SK-MEL-5 (cell line): Measurements from ENCODE around the gene PHF20. TPM values are rescaled to one million over a fixed set of nuclear protein-coding genes. Genes with fewer than 3 reads are reported as not detected.
"Not testable (repeated sequence)": the region's sequence is repeated elsewhere in the genome, so short reads cannot be mapped to it uniquely, and the experiment has no call there.

Experiments
- DNase-seq: peaks from one replicate; pipeline ENCODE4 v3.0.0-alpha.2; 2016; ENCODE audit warnings: low read depth, low spot score
- in situ Hi-C: cut with HindIII; loops from 2 replicates; pipeline ENCODE4 v1.10.0; 2016; ENCODE audit warnings: low sequenced_read_pairs, high pct_unique_total_duplicates, low pct_unique_long_range_greater_than_20kb
- total RNA-seq: library from RNA; depleted of rRNA; stranded (reverse); fragments of >200 nt; shearing (Covaris generic); gene quantifications from 2 replicates; pipeline ENCODE4 v1.2.3, GENCODE V29; 2014

PHF20 gene
- total RNA-seq, 1 experiment from 2014 or later = 44.4 TPM

DNA sequence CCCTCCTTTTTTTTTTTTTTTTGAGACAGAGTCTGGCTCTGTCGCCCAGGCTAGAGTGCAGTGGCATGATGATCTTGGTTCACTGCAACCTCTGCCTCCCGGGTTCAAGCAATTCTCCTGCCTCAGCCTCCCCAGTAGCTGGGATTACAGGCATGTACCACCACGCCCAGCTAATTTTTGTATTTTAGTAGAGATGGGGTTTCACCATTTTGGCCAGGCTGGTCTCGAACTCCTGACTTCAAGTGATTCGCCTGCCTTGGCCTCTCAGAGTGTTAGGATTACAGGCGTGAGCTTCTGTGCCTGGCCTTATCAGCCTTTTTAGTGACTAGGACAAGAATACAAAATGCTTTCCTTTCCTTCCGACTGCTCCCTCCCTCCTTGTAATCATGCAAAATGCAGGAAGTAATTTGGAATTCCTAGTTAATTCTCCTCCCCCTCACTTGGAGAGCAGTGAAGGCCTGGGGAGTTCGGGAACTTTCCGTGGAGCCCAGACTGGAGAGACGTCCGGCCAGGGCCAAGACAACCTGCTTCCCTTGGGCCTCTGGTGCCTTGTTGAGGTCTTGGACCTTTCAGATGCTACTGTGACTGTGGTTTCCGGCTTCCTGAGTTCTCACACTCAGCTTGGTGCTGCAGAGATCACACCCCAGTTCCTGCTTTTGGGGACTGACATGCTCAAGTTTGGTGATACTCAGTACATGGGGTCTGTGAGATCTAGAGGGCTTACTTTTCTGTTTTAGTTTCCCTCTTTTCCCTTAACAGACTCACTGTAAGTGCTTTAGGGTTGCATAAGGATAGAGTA, 3.9 kb upstream of the PHF20 start:
- no peak for DNase-seq
- in situ Hi-C loops = no loop called here

DNA sequence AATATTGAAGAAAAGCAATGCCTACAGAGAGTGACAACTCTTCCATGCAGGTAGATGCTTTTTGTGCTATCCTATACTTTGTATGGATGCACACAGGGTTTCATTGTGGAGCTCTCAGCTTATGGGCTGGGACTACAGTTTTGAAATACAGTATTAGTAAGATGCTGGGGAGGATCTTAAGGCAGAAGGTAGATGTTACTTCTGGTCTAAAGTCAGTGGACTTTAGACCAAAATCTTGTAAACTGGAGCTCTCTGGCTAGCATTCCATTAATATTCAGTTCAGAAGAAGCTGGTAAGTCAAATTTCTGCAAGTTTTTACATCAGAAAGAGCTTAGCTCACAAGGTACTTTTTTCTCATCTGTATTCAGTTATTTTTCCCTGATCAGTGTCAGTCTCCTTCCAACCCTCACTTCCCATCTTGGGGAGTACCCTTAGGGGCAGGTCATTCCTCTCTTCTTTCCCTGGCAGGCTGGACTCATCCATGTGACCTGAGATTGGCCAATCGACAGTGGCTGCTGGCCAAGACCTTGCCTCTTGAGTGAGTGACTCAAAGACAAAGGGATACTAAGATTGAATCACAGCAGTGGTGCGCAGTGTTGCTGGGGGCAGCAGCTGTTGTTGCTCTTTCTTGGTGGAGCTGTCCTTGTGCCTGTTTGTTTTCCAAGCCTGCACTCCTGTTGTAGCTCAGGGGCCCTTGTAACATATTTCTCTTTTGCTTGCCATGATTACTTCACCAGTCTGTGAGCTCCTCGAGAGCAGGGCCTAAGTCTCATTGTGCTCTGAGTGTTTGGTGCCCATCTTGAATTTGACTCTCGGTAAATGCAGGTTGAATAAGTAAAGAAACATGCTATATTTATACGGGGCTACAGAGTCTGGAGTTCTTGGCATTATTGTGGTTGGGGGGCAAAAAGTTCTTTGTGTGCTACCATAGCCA, 2.8 kb upstream of the PHF20 start:
- in situ Hi-C loops = no loop called here
- DNase-seq = peak; percentile 98

DNA sequence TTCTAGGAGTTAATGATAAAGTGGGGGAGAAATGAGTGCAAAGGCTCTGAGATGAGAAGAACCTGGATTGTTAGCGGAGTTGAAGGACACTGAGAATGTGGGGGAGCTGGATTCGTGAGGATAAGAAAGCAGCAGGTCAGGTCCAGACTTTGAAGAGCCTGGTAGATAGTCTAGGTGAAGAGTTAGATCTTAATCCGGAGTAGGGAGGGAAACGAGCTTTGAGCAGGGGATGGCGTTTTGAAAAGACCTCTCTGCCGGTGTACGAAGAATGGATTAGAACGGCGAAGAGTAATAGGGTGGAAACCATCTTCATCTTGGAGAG, 487 bp upstream of the PHF20 start:
- no peak for DNase-seq
- in situ Hi-C loops = no loop called here

DNA sequence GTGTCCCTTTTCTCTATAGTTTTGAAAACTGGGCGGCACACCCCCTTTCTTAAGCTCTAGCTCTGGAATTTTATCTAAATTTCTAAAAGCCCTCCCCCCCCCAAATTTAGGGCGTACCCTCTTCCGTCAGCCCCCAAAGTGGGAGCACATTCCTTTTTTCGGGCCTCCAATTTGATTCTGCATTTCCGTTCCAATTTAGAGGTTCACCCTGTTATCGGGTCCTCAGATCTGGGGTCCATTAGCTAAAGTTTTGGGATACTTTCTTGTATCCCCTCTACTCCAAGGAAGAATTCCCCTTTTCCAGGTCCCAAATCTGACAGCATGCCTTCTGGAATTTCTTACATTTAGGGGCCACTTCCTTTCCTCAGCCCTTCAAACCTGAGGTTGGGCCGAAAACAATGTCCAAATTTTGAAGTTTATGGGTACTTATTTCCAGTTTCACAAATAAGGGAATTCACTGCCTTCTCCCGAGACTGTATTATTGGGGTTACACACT, 796 bp downstream of the PHF20 start:
- in situ Hi-C loops = no loop called here
- DNase-seq = no peak

DNA sequence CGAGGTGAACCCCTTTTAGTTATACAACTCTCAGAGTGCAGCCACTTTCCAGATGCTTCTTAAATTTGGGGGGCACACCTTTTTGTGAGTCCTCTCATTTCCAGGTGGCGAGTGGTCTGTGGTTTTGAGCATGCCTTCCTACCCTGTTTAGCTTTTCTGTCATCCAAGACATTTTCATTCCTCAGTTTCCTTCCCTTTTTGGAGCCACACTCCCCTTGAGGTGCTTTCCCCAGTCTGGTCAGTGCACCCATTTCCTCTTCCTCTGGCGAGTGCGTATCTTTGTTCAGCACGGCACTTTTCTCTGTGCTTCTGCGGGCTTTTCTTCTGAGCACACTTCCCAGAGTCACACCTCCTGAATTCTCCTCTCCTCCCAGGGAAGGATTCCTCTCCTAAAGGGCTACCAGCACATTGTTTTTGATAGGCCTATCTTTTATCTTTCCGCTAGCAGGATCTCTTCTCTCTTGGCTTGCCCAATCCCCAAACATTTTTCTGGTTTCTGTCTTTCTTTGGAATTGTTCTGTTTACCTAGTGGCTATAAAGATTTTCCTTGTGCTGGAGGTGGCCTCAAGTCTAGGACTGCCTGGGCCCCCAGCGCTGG, 1.4 kb downstream of the PHF20 start:
- DNase-seq = no peak
- in situ Hi-C loops = no loop called here

DNA sequence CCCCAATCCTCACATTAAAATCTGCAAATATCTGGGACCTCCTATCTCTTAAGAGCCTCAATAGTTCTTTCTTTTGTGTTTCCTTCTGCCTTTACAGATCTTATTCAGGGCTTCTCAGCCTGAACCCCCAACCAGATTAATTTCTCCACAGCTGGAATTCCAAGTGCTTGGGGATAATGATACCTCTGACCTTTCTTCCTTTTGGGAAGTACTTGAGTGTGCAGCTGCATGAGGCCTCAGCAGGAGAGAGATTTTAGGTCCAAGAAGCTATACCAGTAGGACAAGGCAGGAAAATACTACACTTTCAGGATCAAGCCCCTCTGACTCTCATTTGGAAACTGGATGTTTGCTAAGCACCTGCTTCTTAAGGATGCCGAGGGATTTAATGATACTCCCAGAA, 2.6 kb downstream of the PHF20 start:
- no peak for DNase-seq
- in situ Hi-C loops = no loop called here

DNA sequence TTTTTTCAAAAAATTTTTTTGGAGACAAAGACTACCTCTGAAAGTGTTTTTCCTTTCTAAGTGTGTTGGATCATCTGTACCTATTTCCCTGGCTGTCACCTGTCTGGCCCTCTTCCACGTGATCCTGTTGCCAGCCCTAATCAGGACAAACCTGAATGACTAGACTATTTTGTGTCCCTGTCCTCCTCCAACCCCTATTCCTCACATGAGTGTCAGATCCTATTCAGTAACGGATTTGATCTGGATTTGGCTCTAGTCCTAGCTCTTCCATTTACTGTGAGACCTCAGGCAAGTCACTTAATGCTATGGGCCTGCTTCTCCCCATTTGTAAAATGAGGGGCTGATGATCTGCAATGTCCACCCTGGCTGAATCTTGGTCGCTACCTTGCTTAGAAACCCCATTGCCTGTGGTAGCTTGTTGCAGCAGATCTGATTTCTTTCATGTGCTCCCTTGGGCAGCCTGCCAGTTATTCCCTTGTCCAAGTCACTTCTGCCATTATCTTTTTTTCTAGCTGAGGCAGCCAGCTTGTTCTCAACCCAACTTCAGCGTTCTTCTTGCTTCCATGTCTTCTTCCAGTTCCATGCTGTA, 4.8 kb downstream of the PHF20 start:
- in situ Hi-C loops = no loop called here
- DNase-seq = peak; percentile 73

DNA sequence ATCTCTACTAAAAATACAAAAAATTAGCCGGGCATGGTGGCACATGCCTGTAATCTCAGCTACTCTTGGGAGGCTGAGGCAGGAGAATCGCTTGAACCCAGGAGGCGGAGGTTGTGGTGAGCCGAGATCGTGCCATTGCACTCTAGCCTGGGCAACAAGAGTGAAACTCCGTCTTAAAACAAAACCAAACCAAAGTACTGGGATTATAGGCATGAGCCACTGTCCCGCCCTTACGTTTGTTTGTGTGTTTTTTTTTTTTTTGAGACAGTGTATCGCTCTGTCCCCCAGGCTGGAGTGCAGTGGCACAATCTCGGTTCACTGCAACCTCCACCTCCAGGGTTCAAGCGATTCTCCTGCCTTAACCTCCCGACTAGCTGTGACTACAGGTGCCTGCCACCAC, 12.0 kb downstream of the PHF20 start:
- DNase-seq, in situ Hi-C loops: not testable (repeated sequence)

DNA sequence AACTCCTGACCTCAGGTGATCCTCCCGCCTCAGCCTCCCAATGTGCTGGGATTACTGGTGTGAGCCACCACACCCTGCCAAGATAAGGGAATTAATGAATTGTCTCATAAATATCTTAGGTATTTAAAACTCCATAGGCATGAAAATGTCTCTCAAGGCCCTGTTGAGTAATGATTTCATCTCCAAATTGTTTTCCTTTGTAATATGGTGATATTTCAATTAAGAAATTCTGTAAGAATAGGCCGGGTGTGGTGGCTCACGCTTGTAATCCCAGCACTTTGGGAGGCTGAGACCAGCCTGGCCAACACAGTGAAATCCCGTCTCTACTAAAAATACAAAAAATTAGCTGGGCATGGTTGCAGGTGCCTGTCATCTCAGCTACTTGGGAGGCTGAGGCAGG, 13.7 kb downstream of the PHF20 start:
- not testable (repeated sequence) for DNase-seq

DNA sequence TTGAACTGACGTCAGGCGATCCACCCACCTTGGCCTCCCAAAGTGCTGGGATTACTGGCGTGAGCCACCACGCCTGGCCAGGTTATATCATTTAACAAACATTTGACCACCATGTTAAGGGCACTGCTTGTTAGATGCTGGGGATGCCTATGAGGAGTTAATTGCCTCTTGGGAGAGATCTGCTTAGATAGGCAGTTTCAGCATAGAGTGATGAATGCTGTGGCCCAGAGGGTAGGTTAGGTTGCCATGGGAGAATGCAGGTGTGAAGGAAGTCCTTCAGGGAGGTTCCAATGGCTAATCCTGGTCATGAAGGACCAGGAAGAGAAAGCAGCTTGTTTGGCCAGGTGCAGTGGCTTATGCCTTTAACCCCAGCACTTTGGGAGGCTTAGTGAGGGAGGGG, 17.0 kb downstream of the PHF20 start:
- in situ Hi-C loops = no loop called here
- DNase-seq = no peak

More for the DNA sequence above, 13.7 kb downstream of the PHF20 start:
- in situ Hi-C loops = not testable (repeated sequence)

DNA sequence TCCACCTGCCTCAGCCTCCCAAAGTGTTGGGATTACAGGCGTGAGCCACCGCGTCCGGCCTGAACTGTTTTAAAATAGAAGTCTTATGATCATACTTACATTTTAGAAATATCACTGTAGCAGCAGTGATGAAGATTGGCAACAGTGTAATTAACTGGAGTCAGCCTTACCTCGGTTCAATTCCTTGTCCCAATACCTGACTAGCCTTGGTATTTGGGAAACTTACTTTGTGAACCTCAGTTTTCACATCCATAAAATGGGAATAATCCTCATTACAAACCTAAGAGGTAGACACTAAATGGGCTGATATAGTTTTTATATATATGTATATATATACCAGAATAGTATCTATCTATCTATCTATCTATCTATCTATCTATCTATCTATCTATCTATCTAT, 19.3 kb downstream of the PHF20 start:
- DNase-seq = no peak
- in situ Hi-C loops = no loop called here

DNA sequence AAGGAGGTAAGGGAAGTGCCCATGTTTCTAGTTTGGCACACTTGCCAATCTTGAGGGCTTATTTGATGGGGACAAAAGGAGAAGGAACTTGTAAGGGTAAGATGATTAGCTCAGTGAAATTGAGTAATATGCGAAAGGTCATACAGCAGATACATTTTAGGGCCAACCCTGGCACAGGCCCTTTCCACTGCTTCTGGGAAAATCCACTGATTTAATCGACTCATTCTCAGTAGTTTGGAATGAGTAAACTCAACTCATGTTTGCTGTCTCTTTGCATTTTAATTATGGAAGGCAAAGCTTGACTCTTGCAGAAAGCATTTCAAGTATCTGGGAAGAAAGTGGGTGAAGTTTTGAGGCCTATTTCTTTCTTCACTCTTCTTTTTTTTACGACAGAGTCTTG, 20.0 kb downstream of the PHF20 start:
- in situ Hi-C loops = no loop called here
- DNase-seq = no peak

DNA sequence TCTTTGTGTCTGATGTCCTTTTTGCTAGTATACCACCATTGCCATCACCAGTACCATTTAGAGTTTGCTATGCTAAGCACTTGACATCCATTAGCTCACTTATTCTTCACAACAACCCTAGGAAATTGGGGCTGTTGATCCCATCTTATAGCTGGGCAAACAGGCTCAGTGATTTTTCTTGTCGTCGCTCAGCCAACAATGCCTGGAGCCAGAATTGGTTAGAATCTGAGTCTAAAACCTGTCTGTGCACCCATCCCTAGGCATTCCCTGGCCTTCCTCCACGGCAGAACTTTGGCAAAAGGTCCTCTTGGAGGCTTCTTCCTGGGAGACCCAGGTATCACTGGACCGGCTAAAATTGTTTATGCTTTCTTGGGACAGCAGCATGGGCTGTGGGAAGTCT, 20.9 kb downstream of the PHF20 start:
- DNase-seq = no peak
- in situ Hi-C loops = no loop called here

DNA sequence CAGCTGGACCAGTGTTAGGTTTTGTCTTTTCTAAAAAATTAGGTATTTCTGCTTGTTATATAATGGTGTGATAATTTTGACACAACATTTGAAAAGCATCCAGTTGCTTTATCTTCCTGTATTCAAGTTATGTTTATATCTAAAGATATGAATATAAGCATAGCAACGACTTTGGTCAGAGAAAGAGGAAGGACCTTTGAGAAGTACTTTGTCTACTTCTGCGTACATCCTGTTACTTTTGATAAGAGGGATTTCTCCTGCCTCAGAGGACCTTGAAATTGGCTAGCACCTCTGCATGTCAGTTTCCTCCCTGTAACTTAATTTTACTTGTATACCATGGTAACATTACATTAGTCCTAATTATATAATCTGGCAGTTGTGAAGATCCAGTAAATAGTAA, 24.8 kb downstream of the PHF20 start:
- in situ Hi-C loops = no loop called here
- no peak for DNase-seq

DNA sequence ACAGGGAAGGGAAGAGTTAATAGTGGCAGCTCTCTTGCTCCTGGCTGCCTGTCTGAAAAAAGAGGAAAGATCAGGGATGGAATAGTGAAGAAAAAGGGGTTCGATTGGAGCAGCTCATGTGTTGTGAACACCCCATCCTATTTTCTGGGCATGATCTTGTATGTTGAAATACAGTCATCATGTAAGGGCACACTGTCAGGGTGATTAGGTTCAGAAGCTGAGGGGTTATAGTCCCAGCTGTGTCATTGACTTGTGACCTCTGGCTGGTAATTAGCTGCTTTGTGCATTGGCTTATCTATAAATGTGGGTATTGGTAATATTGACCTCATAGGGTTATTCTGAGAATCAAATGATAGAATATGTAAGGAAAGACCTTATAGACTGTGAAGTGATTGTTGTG, 30.1 kb downstream of the PHF20 start:
- in situ Hi-C loops = no loop called here

DNA sequence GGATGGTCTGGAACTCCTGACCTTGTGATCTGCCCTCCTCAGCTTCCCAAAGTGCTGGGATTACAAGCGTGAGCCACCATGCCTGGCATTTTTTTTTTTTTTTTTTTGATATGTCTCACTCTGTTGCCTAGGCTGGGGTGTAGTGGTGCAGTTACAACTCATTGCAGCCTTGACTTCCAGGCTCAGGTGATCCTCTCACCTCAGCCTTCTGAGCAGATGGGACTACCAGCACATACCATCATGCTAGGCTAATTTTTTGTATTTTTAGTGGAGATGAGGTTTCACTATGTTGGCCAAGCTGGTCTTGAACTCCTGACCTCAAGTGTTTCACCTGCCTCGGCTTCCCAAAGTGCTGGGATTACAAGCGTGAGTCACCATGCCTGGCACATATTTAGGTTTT, 34.3 kb downstream of the PHF20 start:
- in situ Hi-C loops = no loop called here
- no peak for DNase-seq

More for the DNA sequence above, 30.1 kb downstream of the PHF20 start:
- no peak for DNase-seq

DNA sequence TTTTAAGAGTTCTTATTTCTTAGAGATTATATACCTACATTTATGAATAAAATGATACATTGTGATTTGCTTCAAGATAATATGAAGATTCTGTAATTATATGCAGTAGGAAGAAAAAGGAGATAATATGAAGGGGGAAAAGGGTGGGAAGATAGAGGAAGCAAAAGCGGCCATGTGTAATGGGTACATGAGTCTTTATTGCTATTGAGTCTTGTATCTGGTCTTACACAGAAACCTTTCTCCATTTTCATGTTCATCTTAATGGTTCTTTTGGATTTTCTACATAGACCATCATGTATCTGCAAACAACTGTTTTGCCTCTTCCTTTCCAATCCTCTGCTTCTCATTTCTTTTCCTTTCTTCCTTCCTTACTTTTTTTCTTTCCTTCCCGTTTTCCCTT, 36.1 kb downstream of the PHF20 start:
- DNase-seq = no peak
- in situ Hi-C loops = no loop called here

DNA sequence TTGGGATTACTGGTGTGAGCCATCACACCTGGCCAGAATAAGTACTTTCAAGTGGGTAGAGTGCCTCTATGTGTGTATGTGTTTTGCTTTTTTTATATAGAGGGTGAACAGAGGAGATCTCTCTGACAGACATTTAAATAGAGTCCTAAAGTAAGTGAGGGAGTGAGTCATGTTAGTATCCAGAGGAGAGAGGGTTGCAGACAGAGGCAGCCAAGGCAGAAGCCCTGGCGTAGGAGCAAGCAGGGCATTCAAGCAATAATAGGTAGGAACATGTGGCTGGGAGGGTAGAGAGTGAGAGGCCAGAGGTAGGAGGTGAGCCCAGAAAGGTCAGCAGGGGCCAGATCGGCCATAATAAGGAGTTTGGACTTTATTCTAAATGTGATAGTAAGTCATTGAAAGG, 48.9 kb downstream of the PHF20 start:
- DNase-seq = no peak
- in situ Hi-C loops = no loop called here
